Inflammatory macrophage treated with lipopolysaccharide for 4 hours (primary cell): ENCODE measurements around the gene STARD13.
A peak's percentile ranks its signal among the peaks of the same experiment; 100 is the strongest.

Source experiments
- DNase-seq: peaks from one replicate; pipeline ENCODE4 v3.0.0-alpha.2; 2020

Gene STARD13

GRCh38 chr13:33132644-33133440 lies 152.7 kb downstream of the STARD13 start:
- DNase-seq: no peak

- no peak for DNase-seq
These were observed 155.7 kb downstream of the STARD13 start for GRCh38 chr13:33129886-33130285.

- DNase-seq: no peak
These were observed 156.3 kb downstream of the STARD13 start for GRCh38 chr13:33129094-33129832.

GRCh38 chr13:33128134-33128533 lies 157.4 kb downstream of the STARD13 start:
- DNase-seq: no peak

- no peak for DNase-seq
These were observed 158.5 kb downstream of the STARD13 start for GRCh38 chr13:33127009-33127551.

GRCh38 chr13:33125821-33126570 lies 159.6 kb downstream of the STARD13 start:
- no peak for DNase-seq

- peak; percentile 85 for DNase-seq
These were observed 162.3 kb downstream of the STARD13 start for GRCh38 chr13:33123066-33123859.

- no peak for DNase-seq
These were observed 165.6 kb downstream of the STARD13 start for GRCh38 chr13:33119856-33120543.

- DNase-seq: no peak
These were observed 166.4 kb downstream of the STARD13 start for GRCh38 chr13:33119022-33119781.

- no peak for DNase-seq
These were observed 169.1 kb downstream of the STARD13 start for GRCh38 chr13:33116321-33117010.

GRCh38 chr13:33115274-33115673 lies 170.3 kb downstream of the STARD13 start:
- DNase-seq: no peak

GRCh38 chr13:33114146-33114545 lies 171.4 kb downstream of the STARD13 start:
- DNase-seq: no peak

GRCh38 chr13:33112766-33113165 lies 172.8 kb downstream of the STARD13 start:
- no peak for DNase-seq

- no peak for DNase-seq
These were observed 174.0 kb downstream of the STARD13 start for GRCh38 chr13:33111414-33112110.

GRCh38 chr13:33110713-33111413 lies 174.7 kb downstream of the STARD13 start:
- DNase-seq: peak; percentile 57

GRCh38 chr13:33110386-33110712 lies 175.2 kb downstream of the STARD13 start:
- DNase-seq: no peak

GRCh38 chr13:33109801-33110200 lies 175.8 kb downstream of the STARD13 start:
- DNase-seq: no peak

- no peak for DNase-seq
These were observed 176.3 kb downstream of the STARD13 start for GRCh38 chr13:33109271-33109697.

- DNase-seq: no peak
These were observed 176.9 kb downstream of the STARD13 start for GRCh38 chr13:33108620-33109019.
